Upper lobe of right lung (tissue), 1 donor: Measurements from ENCODE around the gene FADS6. TPM values are rescaled to one million over a fixed set of nuclear protein-coding genes. Genes with fewer than 3 reads are reported as not detected.

Experiments
- ATAC-seq: fragments of 200-7000 bp; cut with Tn5 transposase; one replicate; pipeline ENCODE4 v1.9.1; 2020; ENCODE audit warnings: mild to moderate bottlenecking, moderate library complexity
- DNase-seq: peaks from one replicate; pipeline ENCODE4 v3.0.0-alpha.2; 2020
- H3K27ac ChIP-seq: fragments of 200-600 bp; one replicate; pipeline ENCODE4 v1.8.0; 2022
- H3K27me3 ChIP-seq: fragments of 200-600 bp; one replicate; pipeline ENCODE4 v1.8.0; 2022; ENCODE audit warnings: mild to moderate bottlenecking
- H3K36me3 ChIP-seq: fragments of 200-600 bp; one replicate; pipeline ENCODE4 v1.8.0; 2022
- H3K4me1 ChIP-seq: fragments of 200-600 bp; one replicate; pipeline ENCODE4 v1.8.0; 2022
- H3K4me3 ChIP-seq: fragments of 200-600 bp; one replicate; pipeline ENCODE4 v1.8.0; 2022; ENCODE audit warnings: mild to moderate bottlenecking
- H3K9me3 ChIP-seq: fragments of 200-600 bp; one replicate; pipeline ENCODE4 v1.8.0; 2022
- intact Hi-C: fragments of 100-400 bp; cut with DNase I; formaldehyde crosslinking; loops from one replicate; pipeline ENCODE4 v1.11.0; 2022
- total RNA-seq: library from RNA; stranded (reverse); fragmentation: NEBNext Ultra II Directional; extraction: Animal tissue kit (Norgen Biotek cat#: 25700); gene quantifications from one replicate; pipeline ENCODE4 v1.2.1, GENCODE V29; 2021
- TF ChIP-seq, protein P1 (sequence below): fragments of 200-600 bp; IDR thresholded peaks from one replicate; pipeline ENCODE4 v1.8.0; 2022; ENCODE audit warnings: antibody characterized with exemption
- donor health status: DM: no; HTN: yes; CAD: no; lungs with severe emphysema.

FADS6 gene
- total RNA-seq, 1 donor from 2014 or later: not detected

DNA sequence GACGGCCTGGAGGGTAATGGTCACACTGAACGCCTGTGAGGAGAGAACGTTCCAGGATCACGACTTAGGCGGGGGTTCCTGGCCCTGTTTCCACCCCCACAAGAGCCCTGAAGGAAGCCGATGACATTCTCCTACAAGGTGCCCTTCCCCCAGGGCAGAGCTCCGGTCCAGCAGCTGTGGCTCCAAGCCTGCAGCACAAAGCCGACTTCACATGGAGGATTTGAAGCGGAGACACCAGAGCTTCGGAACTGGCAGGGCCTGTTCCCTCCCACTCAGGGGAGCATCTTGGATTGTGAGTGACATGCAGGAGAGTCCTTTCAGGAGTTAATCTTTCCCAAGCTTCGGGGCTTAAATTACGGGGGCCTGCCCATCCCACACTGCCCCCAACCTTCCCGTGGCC lies 5.0 kb downstream of the FADS6 start:
- H3K9me3 ChIP-seq: no peaks in the 10 kb centered on the region
- no peak overlapping the region for H3K27ac ChIP-seq
- H3K4me1 ChIP-seq: no peaks in the 10 kb centered on the region
- H3K4me3 ChIP-seq: no peak overlapping the region
- TF ChIP-seq, protein P1, sequence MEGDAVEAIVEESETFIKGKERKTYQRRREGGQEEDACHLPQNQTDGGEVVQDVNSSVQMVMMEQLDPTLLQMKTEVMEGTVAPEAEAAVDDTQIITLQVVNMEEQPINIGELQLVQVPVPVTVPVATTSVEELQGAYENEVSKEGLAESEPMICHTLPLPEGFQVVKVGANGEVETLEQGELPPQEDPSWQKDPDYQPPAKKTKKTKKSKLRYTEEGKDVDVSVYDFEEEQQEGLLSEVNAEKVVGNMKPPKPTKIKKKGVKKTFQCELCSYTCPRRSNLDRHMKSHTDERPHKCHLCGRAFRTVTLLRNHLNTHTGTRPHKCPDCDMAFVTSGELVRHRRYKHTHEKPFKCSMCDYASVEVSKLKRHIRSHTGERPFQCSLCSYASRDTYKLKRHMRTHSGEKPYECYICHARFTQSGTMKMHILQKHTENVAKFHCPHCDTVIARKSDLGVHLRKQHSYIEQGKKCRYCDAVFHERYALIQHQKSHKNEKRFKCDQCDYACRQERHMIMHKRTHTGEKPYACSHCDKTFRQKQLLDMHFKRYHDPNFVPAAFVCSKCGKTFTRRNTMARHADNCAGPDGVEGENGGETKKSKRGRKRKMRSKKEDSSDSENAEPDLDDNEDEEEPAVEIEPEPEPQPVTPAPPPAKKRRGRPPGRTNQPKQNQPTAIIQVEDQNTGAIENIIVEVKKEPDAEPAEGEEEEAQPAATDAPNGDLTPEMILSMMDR: no peak
- peaks cover 45% of the 10 kb centered on the region for H3K27me3 ChIP-seq
- DNase-seq (no peak), ATAC-seq (no peak)
- intact Hi-C loops: no loop called here
- no peaks in the 10 kb centered on the region for H3K36me3 ChIP-seq

DNA sequence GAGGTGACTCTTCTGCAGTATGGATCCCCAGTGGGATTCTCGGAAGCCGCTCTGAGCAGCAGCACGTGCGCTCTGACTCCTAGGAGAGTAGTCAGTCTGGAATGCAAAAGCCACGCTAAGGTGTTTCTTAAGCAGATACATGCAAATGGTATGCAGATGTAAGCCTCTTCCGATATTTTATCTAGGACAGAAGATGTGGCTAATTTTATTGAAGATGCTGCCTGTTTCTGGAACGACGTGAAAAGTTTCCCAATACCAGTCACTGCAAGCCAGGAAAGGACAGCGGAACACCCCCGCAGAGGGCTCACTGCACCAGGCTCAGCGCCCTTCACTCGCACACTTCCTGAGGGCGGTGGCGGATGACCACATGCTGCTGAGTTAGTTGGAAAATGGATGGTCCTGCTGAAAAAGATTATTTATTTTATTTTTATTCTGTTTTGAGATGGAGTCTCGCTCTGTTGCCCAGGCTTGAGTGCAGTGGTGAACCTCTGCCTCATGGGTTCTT lies 10.1 kb downstream of the FADS6 start:
- DNase-seq (no peak), ATAC-seq (peak; percentile 71)
- no peak overlapping the region for H3K4me3 ChIP-seq
- H3K36me3 ChIP-seq: no peaks in the 10 kb centered on the region
- TF ChIP-seq, protein P1: no peak
- H3K4me1 ChIP-seq: no peaks in the 10 kb centered on the region
- no peak overlapping the region for H3K27ac ChIP-seq
- H3K27me3 ChIP-seq: peaks cover 1% of the 10 kb centered on the region
- intact Hi-C loops: no loop called here
- H3K9me3 ChIP-seq: no peaks in the 10 kb centered on the region

DNA sequence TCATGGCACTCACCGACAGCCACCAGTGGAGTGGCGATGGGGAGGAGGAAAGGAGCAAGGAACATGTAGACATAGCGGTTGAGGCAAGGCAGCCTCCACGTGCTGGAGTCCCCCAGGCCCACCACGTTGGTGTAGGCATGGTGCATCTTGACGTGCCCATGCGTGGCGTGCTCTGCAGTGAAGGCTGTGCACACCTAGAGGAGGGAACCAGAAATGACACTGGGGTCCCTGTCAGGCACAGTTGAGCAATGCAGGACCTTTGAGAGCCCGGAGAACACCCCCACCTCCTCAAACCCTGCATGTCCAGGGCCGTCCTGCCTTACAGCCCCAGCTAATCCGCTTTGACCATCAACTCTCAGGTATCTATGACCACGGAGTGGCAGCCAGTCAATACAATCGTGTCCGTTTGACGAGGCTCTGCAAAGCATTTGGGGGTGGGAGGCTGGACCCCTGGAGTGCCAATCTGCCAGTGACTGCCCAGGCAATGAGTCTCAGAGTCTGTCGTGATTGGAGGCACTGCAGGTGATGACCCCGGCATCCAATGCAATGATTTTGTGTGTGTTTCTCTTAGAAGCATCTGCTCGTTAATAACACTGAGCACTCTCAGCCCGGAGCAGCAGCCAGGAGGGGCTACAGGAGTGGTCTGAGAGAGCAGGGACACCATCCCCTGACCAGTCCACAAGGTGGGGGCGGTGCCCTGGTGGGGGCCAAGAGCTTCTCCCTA lies 10.8 kb downstream of the FADS6 start:
- TF ChIP-seq, protein P1: no peak
- ATAC-seq (no peak), DNase-seq (no peak)
- H3K4me1 ChIP-seq: no peaks in the 10 kb centered on the region
- H3K27ac ChIP-seq: no peak overlapping the region
- intact Hi-C loops: no loop called here
- H3K27me3 ChIP-seq: no peaks in the 10 kb centered on the region
- H3K36me3 ChIP-seq: no peaks in the 10 kb centered on the region
- H3K4me3 ChIP-seq: no peak overlapping the region
- H3K9me3 ChIP-seq: no peaks in the 10 kb centered on the region

DNA sequence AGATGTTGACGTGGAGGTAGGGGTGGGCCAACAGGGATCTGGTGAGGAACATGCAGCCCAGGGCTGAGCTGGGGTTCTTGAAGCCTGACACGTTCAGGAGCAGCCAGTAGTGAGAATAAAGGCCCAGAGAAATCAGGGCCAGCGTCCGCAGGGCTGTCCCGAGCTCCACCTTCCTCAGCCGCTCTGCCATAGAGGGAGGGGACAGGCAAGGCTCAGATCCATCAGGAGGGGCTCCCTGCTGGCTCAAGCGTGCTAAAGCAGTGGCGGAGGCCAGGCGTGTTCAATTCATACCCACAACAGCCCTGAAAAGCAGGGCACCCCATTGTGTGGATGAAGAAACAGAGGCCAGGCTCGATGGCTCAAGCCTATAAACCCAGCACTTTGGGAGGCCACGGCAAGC lies 12.4 kb downstream of the FADS6 start:
- no peak overlapping the region for H3K27ac ChIP-seq
- H3K9me3 ChIP-seq: no peaks in the 10 kb centered on the region
- ATAC-seq (no peak), DNase-seq (no peak)
- H3K27me3 ChIP-seq: no peaks in the 10 kb centered on the region
- no peaks in the 10 kb centered on the region for H3K4me1 ChIP-seq
- TF ChIP-seq, protein P1: no peak
- H3K4me3 ChIP-seq: no peak overlapping the region
- intact Hi-C loops: no loop called here
- no peaks in the 10 kb centered on the region for H3K36me3 ChIP-seq

DNA sequence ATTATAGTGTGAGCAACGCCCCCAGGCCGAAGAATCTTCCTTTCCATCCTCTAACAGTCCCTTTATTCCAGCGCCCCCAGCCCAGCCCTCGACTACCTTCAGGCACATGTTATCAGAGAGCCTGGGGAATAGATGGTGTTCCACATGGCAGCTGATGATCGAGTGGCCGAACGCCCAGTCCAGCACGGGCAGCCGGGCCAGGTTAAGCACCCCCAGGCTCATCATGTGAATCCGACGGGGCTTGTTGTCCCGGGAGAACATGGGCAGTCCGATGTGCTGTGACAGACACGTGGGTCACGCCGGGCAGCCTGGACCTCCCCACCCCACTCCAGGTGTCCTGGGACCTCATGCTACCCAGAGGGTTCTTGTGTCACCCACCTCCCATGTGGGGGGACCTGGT lies 14.1 kb downstream of the FADS6 start:
- Histone ChIP-seq H3K36me3 (no peaks in the 10 kb centered on the region), H3K27me3 (no peaks in the 10 kb centered on the region), H3K27ac (no peak overlapping the region), H3K4me1 (no peaks in the 10 kb centered on the region), H3K9me3 (no peaks in the 10 kb centered on the region), H3K4me3 (no peak overlapping the region)
- intact Hi-C loops: no loop called here
- ATAC-seq (no peak), DNase-seq (no peak)
- TF ChIP-seq, protein P1: no peak
